ENCODE results near the gene NT5C.

- no peak for TF ChIP-seq POLR2AphosphoS5 (IDR thresholded peaks at IDR 0.05)
- TF ChIP-seq CTCF (IDR thresholded peaks at IDR 0.05), result no peak
These were observed 2.0 kb downstream of the NT5C start for GRCh38 chr17:75129576-75129975.
